Gastrocnemius medialis (tissue), 4 donors: ENCODE measurements around the gene GNG11.

ENCODE experiments used
- POLR2A ChIP-seq, 2 donors: fragments of 450-650 bp; IDR thresholded peaks; one replicate each; pipeline ENCODE4 v1.6.1; 2017; ENCODE audit warnings: antibody characterized with exemption in 2 of 2, mild to moderate bottlenecking in 2 of 2, moderate library complexity in 2 of 2
- TF ChIP-seq, protein P1 (sequence below), 5 experiments: fragments of 450-650 bp in 3 of 5; fragments of 200-600 bp in 2 of 5; sonication (generic) in 2 of 5; IDR thresholded peaks in 4 of 5; conservative IDR thresholded peaks in 1 of 5; 1 replicate in 4 of 5; 2 replicates in 1 of 5; pipeline ENCODE4 v1.5.1; 2016 to 2019; ENCODE audit warnings: antibody characterized with exemption in 5 of 5, mild to moderate bottlenecking in 3 of 5, moderate library complexity in 3 of 5

- TF ChIP-seq, protein P1, sequence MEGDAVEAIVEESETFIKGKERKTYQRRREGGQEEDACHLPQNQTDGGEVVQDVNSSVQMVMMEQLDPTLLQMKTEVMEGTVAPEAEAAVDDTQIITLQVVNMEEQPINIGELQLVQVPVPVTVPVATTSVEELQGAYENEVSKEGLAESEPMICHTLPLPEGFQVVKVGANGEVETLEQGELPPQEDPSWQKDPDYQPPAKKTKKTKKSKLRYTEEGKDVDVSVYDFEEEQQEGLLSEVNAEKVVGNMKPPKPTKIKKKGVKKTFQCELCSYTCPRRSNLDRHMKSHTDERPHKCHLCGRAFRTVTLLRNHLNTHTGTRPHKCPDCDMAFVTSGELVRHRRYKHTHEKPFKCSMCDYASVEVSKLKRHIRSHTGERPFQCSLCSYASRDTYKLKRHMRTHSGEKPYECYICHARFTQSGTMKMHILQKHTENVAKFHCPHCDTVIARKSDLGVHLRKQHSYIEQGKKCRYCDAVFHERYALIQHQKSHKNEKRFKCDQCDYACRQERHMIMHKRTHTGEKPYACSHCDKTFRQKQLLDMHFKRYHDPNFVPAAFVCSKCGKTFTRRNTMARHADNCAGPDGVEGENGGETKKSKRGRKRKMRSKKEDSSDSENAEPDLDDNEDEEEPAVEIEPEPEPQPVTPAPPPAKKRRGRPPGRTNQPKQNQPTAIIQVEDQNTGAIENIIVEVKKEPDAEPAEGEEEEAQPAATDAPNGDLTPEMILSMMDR (IDR thresholded peaks at IDR 0.05 in 4 of 5, conservative IDR thresholded peaks at IDR 0.05 in 1 of 5) = no peak
- no peak for TF ChIP-seq POLR2A (IDR thresholded peaks at IDR 0.05)
These were observed 13.6 kb downstream of the GNG11 start for GRCh38 chr7:93935102-93935501.
